Left lung (tissue), 10 donors: ENCODE measurements around the gene GTF2B. TPM values are rescaled to one million over a fixed set of nuclear protein-coding genes. Genes with fewer than 3 reads are reported as not detected.
"Not testable (repeated sequence)": the region's sequence is repeated elsewhere in the genome, so short reads cannot be mapped to it uniquely, and the experiment has no call there.

ENCODE experiments used
- ATAC-seq: fragments of 200-7000 bp; cut with Tn5 transposase; one replicate; pipeline ENCODE4 v1.9.1; 2020; ENCODE audit warnings: moderate library complexity
- DNase-seq, 4 donors: peaks; one replicate each; pipeline ENCODE4 v3.0.0-alpha.2; 2013 to 2020
- H3K27ac ChIP-seq, 2 donors: fragments of 200-600 bp; sonication (generic) in 1 of 2; one replicate each; pipeline versions ENCODE4 v1.5.0 to v1.8.0; 2020 to 2021
- H3K27me3 ChIP-seq, 2 donors: fragments of 200-600 bp; sonication (generic) in 1 of 2; one replicate each; pipeline versions ENCODE4 v1.5.0 to v1.8.0; 2020 to 2021
- H3K36me3 ChIP-seq, 2 donors: fragments of 200-600 bp; sonication (generic) in 1 of 2; one replicate each; pipeline versions ENCODE4 v1.5.0 to v1.8.0; 2020 to 2021
- H3K4me1 ChIP-seq, 2 donors: fragments of 200-600 bp; one replicate each; pipeline ENCODE4 v1.8.0; 2021
- H3K4me3 ChIP-seq, 2 donors: fragments of 200-600 bp; sonication (generic) in 1 of 2; one replicate each; pipeline versions ENCODE4 v1.5.0 to v1.8.0; 2020 to 2021; ENCODE audit warnings: mild to moderate bottlenecking in 1 of 2
- H3K9me3 ChIP-seq, 2 donors: fragments of 200-600 bp; sonication (generic) in 1 of 2; one replicate each; pipeline versions ENCODE4 v1.5.0 to v1.8.0; 2020 to 2021
- CTCF ChIP-seq, 2 donors: fragments of 200-600 bp; sonication (generic) in 1 of 2; IDR thresholded peaks; one replicate each; pipeline versions ENCODE4 v1.5.0 to v1.8.0; 2021; ENCODE audit warnings: antibody characterized with exemption in 2 of 2
- intact Hi-C, 2 donors: fragments of 100-400 bp; cut with DNase I; formaldehyde crosslinking; loops; one replicate each; pipeline versions ENCODE4 v1.11.2 to v1.14.2; 2022
- polyA plus RNA-seq, 6 donors: library from polyadenylated mRNA; unstranded; fragments of 120-200 nt; gene quantifications; one replicate each; pipeline ENCODE4 v1.2.1, GENCODE V29; 2013; ENCODE audit not compliant: insufficient read length in 6 of 6
- total RNA-seq, 2 donors: library from RNA; stranded (reverse); fragmentation: NEBNext Ultra II Directional; extraction: Animal tissue kit (Norgen Biotek cat#: 25700); gene quantifications; one replicate each; pipeline ENCODE4 v1.2.1, GENCODE V29; 2021
- donor health status: DM: no; HTN: yes; CAD: no.
- donor health status: DM: no; HTN: no; CAD: no.

The GTF2B gene
- total and polyA plus RNA-seq, 8 donors, result 21.6 to 44.5 (median 41.8) TPM

- H3K27ac ChIP-seq, result no peak overlapping the region
- no peaks in the 10 kb centered on the region for H3K4me1 ChIP-seq
- H3K27me3 ChIP-seq, result no peaks in the 10 kb centered on the region
- DNase-seq, result peak in 2 of 4 donors; percentile 26 to 37
- no peaks in the 10 kb centered on the region for H3K9me3 ChIP-seq
- intact Hi-C loops, result no loop called here
- peaks cover 0 to 74% of the 10 kb centered on the region in 2 donors for H3K36me3 ChIP-seq
- peak; percentile 66 to 73 for TF ChIP-seq CTCF (IDR thresholded peaks at IDR 0.05)
- H3K4me3 ChIP-seq, result no peak overlapping the region
- peak; percentile 83 for ATAC-seq
Observed at GRCh38 chr1:88935522-88936222, 44.3 kb upstream of the GTF2B start.

- ATAC-seq, H3K9me3 ChIP-seq, H3K27ac ChIP-seq, intact Hi-C loops, H3K4me1 ChIP-seq, H3K27me3 ChIP-seq, H3K4me3 ChIP-seq, DNase-seq: not testable (repeated sequence)
- H3K36me3 ChIP-seq, result peaks cover 0 to 64% of the 10 kb centered on the region in 2 donors
Observed at GRCh38 chr1:88930176-88930575, 38.8 kb upstream of the GTF2B start.

- Histone ChIP-seq H3K4me1 (no peaks in the 10 kb centered on the region), H3K9me3 (peaks cover 0 to 9% of the 10 kb centered on the region in 2 donors), H3K27me3 (no peaks in the 10 kb centered on the region), H3K4me3 (no peak overlapping the region), H3K27ac (no peak overlapping the region), H3K36me3 (peaks cover 0 to 87% of the 10 kb centered on the region in 2 donors)
- intact Hi-C loops, result no loop called here
- ATAC-seq (no peak), DNase-seq (no peak)
- no peak for TF ChIP-seq CTCF (IDR thresholded peaks at IDR 0.05)
Observed at GRCh38 chr1:88923224-88923623, 31.9 kb upstream of the GTF2B start.

- no peak overlapping the region for H3K27ac ChIP-seq
- peaks cover 6 to 19% of the 10 kb centered on the region in 2 donors for H3K9me3 ChIP-seq
- H3K4me1 ChIP-seq, result no peaks in the 10 kb centered on the region
- H3K4me3 ChIP-seq, result no peak overlapping the region
- H3K27me3 ChIP-seq, result no peaks in the 10 kb centered on the region
- no peak for ATAC-seq
- no peak for TF ChIP-seq CTCF (IDR thresholded peaks at IDR 0.05)
- no peak for DNase-seq
- H3K36me3 ChIP-seq, result peaks cover 0 to 77% of the 10 kb centered on the region in 2 donors
- intact Hi-C loops, result no loop called here
Observed at GRCh38 chr1:88922214-88922613, 30.8 kb upstream of the GTF2B start.

- no peak overlapping the region for H3K4me3 ChIP-seq
- no peaks in the 10 kb centered on the region for H3K27me3 ChIP-seq
- H3K9me3 ChIP-seq, result peaks cover 6 to 29% of the 10 kb centered on the region in 2 donors
- no peak for ATAC-seq
- H3K36me3 ChIP-seq, result peaks cover 0 to 71% of the 10 kb centered on the region in 2 donors
- no peak overlapping the region for H3K27ac ChIP-seq
- no peaks in the 10 kb centered on the region for H3K4me1 ChIP-seq
- no peak for TF ChIP-seq CTCF (IDR thresholded peaks at IDR 0.05)
- no peak for DNase-seq
- intact Hi-C loops, result no loop called here
Observed at GRCh38 chr1:88920845-88921244, 29.5 kb upstream of the GTF2B start.
